Fibroblast of skin of left biceps (primary cell): Measurements from ENCODE around the gene ITSN1.
"Not testable (repeated sequence)": the region's sequence is repeated elsewhere in the genome, so short reads cannot be mapped to it uniquely, and the experiment has no call there.

Experiments
- DNase-seq, 2 experiments: peaks; one replicate each; pipeline ENCODE4 v3.0.0-alpha.2; 2013; ENCODE audit warnings: low read depth in 2 of 2

The ITSN1 gene

DNA sequence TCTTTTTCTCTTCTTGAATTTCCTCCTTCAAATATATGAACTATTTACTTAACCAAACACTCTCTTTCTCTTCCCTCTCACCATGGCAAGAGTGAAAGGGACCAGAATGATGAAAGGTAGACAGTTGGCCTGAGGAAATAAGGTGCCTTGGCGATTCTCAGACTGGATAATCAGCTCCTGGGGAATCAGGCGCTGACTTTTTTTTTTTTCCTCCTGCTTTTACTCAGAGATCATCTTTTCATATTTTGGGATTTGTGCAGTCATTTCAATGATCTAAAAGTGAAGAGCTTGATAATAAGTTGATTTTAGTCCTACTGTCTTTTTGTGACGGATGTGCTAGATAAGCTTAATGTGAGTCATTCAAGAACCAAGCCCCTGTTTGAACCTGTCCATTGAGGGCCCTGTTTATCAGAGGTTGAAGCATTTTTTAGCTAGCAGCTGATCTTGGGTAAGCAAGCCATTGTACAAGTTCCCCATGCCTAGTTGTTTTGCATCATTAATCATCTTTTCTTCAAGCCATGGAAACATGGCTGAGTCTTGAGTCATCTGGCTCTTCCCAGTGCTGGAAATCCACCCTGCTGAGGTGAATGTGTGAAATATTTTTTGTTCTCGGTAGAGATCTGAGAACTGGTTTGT is 40.8 kb downstream of the ITSN1 start:
- DNase-seq, result peak; percentile 86 to 87

DNA sequence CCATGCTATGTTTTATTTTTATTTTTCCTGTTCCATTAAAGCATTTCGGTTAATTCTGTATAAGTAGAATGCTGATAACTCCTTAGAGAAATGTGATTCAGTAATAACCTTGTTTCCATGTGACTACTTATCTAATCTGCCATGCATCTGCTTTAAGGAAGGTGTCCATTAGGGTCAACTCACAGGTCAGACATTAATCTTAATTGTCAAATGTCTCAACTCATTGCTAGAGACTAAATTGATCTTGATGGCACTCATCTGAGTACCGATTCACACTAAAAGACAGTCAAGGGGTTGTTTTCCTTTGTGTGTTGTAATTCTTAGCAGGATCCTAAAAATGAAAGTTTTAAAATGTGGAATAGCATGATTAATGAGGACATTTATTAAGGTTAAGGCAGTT is 41.8 kb downstream of the ITSN1 start:
- DNase-seq, result no peak

DNA sequence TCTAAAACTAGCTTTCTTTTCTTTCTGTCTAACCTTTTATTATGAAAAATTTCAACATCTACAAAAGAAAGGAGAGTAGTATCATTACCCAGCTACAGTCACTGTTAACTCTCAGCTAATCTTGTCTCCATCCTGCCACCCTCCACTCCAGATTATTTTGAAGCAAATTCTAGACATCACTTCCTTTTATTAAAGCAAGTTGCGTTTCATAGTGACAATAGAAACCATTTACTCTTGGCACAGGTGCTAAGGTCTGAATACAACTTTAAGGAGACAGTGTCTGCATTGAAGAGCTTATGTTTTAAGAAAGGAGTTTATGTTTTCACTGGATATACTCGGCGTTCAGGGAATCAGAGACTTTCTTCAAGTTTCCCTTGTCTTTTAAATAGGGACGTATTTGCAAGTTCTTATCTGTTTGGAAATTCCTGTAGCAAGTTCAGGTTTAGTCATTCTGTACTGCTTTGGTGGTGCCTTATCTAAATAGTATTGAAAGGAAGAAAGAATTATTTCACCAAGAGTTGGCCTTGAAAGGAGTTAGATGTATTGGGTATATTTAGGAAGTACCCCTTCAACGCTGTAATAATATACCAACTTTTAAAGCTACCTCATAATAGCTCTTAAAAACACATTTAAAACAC is 42.7 kb downstream of the ITSN1 start:
- no peak for DNase-seq

DNA sequence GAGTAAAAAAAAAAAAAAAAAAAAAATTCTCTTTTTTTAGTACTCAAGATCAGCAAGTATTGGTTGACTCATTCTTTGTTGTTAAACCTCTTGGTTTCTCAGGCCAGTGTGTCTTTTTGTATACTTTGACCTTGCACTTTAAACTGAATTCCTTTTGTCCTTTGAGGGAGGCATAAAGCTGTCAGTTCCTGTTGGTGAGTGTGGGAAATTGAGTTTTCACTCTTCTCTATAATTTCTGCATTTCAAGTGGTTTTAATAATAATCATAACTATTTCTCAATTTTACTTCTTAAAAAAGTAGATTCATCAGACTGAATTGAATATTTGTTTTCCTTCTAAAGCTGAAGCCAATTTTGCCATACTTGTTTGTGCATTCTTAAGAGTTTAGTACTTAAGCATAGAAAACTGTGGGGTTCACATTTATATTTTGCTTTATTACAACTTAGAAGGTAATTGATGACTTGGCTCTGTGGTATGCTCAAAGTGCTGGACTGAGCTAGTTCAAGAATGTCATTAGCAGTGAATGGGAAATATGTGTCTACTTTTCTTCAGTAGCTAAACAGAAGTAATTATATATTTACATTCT is 43.4 kb downstream of the ITSN1 start:
- DNase-seq, result peak; percentile 70

DNA sequence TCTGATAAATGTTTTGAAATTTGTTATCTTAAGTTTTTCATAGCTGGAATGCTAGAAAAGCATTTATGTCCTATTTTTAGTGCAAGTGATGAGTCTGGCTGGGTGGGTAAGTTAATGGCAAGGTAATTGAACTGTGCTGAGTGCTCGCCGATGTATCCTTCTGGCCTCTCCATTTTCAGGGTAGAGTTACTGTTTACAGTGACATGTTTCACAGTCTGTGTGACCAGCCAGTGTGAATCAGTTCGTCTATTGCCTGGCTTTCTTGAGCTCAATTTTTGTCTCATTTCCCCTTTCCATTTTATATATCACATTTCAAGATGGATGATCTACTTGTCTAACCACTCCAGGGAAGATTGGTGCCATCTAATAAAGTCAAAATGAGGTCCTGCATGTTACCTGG is 44.1 kb downstream of the ITSN1 start:
- no peak for DNase-seq

DNA sequence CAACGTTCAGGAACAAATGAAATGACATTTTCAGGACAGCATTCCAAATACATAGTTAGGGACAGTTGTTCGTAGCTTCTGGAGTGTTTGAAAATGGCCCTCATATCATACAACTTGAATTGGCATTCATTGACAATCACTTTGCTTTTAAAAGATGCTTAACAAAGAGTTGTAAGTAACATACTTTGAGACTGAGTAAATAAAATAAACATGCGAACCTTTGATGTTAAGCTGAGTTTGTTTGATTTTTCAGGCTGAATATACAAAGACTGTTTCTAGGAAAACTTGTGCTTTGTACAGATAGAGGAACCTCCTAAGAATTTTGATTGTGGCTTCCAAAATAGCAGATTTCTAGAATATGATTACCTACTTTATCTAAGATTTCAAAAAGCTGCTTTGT is 45.3 kb downstream of the ITSN1 start:
- no peak for DNase-seq

DNA sequence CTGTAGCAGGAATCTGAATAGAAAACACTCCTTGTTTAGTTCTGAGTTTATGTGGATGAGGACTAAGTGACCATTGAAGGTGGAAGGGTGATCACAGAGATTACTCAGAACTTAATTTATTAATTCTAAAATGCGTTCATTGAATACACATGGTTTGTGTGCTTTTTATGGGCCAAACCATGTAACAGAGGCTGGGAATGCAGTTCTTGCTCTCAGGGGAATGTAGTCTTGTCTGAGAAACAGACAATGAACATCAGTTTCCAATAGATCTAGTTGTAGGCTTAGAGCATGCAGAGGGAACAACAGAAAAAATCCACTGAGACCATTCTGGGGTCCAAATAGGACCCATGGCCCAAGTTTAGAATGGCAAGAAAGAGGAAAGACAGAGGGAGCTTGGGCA is 46.1 kb downstream of the ITSN1 start:
- DNase-seq, result peak in 1 of 2 experiments; percentile 63

DNA sequence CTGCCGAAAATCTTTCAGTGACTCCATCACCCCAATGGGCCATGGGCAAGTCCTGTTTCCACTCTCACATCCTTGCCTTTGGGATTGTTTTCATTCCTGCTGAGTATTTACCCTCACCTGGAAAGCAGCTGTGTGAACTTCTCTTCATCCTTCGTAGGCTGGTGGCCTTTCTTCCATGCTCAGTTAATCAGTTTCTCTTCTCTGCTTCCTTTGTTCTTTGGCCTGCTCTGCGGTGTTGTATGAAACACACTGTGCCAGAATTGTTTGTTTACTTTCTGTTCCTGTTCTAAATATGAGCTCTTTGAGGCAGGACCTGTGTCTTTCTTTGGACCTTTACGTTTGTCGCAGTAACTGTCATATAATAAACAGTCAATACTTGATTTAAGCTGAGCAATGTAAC is 48.6 kb downstream of the ITSN1 start:
- no peak for DNase-seq

DNA sequence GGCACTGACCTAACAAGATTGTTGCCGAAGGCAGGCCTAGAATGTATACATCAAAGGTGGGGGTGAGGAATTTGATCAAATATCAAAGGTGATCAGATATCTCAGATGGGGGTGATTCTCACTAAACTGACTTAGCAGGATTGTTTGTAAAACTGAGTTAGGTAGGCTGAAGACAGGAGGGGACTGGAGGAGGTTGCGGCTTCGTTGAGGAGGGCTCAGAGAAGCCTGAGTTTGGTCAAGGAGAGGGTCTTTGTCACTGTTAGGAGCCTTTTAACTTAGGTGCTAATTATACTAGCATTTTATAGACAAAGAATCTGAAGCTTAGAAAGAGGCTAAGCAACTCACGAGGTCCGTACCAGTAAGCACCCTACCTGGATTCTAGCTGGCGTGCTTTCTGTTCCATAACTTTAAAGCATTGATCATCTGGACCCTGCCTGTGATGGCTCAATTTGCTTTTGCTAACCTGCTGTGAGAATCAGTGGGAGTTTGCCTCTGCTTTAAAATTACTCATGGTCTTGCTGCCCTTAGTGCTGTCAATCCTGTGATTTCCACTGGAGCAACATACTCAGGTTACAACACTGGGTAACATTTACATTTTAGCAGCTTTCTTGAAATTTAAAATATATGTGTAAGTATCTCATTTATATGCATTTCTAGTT is 49.8 kb downstream of the ITSN1 start:
- DNase-seq, result no peak

DNA sequence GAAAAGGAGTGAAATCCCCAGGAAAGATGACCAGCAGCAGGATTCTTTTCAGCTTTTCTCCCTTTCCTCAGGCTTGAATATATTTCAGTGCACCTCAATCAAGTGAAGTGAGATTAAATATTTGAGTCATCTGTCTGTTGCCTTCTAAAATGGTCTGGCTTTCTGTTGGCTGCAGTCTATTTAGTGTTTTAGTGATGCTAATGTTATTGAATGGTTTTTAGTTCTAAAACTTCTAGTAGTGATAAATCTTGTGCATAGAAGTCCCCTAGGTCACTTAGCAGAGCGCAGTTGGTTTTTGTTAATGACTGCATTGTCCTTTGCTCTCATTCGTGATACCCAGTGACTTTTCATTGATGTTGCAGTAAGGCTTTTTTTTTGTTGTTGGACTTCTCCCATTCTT is 53.5 kb downstream of the ITSN1 start:
- no peak for DNase-seq

DNA sequence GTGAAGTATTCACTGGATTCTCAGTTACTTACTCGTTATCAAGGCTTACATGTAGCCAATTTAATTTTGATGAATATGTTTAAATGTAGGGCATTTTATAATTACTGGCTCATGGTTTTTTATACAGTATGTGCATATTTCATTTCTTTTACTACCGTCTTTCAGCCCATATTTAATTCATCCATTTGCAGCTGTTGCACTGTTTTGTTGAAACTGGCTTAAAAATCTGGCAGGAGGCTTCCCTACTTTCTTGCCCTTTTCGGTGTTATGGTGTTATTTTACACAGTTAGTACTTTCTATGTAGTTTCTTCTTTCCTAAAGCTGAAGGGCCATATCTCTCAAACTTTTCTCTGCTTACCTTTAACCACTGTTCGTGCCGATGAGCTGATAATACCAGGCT is 54.2 kb downstream of the ITSN1 start:
- no peak for DNase-seq

DNA sequence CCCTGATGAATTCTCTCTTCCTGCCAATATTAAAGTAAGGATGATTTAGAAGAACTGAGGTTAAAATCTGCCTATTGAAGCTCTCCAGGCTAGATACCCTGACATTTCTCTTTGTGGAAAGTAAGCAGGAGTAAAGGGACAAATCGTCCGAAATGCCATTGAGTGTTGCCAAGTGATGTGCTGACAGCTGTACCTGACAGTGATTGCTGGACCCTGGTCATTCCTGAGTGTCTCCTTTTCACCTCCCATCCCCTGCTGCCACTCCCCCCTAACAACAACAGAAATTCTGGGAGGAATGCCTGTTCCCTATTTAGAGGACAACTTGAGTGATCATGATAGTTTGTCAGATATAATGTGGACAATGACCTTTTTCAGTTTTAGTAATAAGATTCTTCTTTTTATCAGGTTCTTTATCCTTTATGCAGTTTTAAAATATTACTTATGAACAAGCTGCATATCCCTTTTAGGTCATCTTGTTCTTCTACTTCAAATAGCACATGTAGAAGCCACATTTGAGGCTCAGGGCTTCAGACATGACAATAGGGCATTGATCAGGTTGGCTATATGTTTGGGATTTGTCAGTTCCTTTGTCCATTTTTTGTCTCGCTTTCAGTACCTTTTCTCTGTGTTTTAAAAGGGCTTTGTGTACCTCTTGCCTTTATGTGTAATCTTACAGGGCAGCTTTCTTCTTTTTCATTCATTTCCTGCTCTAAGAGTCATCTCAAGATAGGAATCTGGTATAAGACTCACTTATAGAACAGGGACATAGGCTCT is 56.0 kb downstream of the ITSN1 start:
- no peak for DNase-seq

DNA sequence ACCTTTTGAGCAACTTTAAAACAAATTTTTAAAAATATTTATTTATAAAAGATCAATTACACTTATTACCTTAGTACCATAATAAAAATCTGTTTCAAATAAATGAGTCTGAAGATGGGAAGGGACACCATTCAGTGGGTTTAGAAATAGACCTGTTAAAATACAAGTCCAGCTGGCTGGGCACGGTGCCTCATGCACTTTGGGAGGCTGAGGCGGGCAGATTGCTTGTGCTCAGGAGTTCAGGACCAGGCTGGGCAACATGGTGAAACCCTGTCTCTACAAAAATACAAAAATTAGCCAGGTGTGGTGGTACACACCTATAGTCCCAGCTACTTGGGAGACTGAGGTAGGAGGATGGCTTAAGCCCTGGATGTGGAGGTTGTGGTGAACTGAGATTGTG is 57.0 kb downstream of the ITSN1 start:
- DNase-seq, result no peak

DNA sequence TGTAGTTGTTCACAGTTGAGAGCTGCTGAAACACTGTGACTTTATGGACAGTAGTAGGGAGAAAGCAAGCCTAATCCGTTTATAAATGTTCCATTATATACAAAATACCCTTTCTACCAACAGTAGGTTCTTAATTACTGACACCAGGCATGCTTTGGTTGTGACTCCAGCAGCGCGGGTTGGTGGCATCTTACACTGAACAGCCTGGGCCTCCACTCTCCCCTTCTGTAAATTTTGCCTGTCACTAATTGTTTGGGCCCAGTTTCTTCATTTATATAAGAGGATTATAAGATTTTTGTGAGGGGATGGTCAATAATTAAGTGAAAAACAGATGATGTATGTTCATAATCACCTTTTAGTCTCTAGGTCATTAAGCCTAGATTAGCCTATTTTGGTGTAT is 58.2 kb downstream of the ITSN1 start:
- no peak for DNase-seq

DNA sequence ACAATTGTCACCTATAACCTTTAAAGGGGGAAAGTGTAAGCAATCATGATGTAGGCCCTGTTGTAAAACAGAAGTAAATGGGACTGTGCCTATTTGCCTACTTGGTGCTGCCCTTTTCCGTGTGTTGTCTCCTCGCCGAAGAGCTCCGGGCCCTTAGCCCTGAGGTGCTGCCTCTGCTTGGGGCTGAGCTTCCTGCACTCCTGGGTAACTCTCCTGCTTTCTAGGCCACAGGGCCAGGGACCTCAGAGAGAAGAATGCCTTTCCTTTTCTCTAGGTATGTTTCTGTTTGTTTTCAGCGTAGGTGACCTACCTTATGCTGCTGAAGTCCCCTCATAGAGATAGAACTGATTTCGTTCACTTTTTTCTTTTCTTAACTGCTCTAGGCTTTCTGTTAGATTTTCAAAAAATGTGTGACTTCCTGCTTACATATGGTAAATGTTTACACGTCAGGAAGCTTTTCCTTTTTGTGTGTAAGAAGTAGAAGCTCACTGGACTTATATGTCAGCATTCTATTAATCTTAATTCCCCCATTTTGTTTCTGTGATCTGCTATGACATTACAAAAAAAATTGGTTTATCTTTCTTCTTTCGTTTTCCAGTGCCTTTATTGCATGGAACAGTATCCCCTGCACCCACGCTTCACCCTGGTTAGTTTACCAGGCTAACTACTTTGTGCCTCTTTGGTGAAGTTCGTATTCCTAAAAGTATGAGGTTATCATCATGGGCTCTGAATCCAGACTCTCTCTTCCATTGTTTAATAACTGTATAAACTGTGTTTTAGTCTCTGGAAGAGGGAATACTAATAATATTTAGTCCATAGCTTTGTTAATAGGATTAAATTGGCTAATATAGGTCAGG is 61.7 kb downstream of the ITSN1 start:
- DNase-seq, result no peak

DNA sequence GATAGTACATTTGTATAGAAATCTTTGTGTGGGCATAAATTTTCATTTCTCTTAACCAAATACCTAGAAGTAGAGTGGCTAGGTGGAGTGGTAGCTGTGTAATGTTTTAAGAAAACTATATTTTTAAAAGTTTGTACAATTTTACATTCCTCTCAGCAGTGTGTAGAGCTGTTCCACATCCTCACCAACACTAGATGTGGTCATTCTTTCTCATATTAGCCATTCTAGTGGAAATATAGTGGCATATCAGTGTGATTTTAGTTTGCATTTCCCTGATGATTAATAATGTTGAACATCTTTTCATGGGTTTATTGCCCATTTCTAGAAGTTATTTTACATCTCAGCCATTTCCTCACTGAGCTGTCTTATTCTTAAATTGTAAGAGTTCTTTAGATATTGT is 65.5 kb downstream of the ITSN1 start:
- DNase-seq, result no peak

DNA sequence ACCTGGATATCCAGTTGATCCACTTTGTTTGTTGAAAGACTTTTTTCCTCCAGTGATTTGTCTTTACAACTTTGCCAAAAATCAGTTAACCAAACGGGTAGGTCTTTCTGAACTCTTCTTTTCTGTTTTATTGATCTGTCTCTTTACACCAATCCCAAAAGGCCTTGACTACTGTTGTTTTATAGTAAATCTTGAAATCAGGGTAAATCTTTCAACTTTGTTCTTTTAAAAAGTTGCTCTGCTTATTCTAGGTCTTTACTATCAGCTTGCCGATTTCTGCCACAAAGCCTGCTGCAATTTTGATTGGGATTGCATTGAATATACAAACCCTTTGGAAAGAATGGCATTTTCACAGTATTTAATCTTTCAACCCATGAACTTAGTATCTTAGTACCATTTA is 66.6 kb downstream of the ITSN1 start:
- DNase-seq, result no peak

DNA sequence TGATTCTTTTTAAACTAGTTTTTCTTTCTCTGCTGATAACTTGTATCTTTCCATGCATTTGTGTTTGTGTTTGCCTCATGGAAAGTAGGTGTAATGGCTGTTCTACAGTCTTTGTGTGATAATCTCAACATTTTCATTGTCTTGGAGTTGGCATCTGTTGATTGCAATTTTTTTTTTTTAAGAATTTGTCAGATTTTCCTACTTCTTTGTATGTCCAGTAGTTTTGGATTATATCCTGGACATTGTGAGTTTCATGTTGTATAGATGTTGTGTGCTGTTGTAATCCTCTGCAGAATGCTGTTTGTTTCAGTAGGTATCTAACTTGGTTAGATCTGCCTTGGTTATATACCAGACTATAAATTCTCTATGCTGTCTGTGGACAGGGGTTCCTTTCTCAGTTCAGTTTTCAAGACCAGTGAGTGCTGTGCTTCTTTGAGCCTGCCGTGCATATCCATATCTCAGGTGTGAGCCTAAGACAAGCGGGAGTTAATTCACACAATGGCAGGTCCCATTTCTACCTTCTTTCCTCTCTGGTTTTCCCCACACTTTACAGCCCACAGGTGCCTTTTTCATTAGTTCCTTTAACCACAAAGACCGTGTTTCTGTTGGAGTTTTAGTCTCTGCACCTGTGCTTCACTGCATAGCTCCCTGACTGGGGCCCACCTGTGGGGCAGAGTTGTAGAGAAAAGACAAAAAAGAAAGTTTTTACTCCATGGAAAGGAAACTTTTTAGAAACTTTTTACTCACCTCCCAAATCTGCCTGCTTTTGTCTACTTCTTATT is 69.9 kb downstream of the ITSN1 start:
- DNase-seq, result no peak

DNA sequence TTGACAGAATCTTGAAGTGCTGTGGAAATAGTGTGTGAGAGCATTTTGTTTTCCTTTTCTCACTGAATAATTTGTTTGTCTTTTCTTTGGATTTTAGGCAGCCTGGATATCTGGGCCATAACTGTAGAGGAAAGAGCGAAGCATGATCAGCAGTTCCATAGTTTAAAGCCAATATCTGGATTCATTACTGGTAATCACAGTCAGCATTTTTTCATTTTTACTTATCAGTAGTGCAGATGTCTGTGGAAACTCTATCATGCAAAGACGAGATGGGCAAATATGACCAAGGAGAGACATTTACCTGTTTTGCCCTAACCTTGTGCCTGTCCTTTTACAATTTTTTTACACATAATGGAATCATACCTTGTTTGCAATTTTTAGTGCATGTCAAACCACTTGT is 78.8 kb downstream of the ITSN1 start:
- no peak for DNase-seq

DNA sequence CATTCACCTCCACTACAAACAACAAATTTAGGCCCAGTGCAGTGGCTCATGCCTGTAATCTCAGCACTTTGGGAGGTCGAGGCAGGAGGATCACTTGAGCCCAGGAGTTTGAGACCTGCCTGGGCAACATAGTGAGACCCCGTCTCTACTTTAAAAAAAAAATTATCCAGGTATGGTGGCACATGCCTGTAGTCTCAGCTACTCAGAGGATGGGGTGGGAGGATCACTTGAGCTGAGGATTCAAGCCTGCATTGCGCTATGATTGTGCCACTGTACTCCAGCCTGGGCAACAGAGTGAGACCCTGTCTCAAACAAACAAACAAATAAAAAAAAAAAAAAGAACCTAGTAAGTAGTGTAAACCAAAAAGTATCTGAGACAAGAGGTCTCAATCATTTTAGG is 86.8 kb downstream of the ITSN1 start:
- not testable (repeated sequence) for DNase-seq

DNA sequence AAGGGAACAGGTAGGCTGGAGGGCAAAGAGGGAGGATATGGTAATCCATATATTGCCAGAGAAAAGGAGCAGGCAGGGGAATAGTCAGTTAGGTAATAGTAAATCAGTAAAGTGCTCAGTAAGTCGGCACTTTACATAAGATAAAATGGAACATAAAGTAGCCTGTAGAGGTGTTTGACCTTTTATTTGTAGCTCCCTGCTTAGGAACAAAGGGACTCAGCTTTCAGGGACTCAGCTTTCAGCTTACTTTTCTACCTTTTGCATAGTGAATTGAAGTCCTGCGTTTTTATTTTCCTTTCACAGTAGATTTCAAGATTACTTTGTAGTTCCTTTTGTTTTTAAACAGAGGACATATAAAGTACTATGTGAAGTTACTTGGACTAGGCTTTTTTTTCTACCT is 87.3 kb downstream of the ITSN1 start:
- no peak for DNase-seq
